NCI-H2107 treated with DMSO at 0.1 percent for 48 hours (cell line): ENCODE data around the gene C11orf65.
"Not testable (repeated sequence)": the region's sequence is repeated elsewhere in the genome, so short reads cannot be mapped to it uniquely, and the experiment has no call there.

ENCODE experiments used
- DNase-seq: peaks from one replicate; lab custom pipeline; 2025; ENCODE audit not compliant: unreplicated experiment; lab: John Stamatoyannopoulos, UW

C11orf65 gene

DNA sequence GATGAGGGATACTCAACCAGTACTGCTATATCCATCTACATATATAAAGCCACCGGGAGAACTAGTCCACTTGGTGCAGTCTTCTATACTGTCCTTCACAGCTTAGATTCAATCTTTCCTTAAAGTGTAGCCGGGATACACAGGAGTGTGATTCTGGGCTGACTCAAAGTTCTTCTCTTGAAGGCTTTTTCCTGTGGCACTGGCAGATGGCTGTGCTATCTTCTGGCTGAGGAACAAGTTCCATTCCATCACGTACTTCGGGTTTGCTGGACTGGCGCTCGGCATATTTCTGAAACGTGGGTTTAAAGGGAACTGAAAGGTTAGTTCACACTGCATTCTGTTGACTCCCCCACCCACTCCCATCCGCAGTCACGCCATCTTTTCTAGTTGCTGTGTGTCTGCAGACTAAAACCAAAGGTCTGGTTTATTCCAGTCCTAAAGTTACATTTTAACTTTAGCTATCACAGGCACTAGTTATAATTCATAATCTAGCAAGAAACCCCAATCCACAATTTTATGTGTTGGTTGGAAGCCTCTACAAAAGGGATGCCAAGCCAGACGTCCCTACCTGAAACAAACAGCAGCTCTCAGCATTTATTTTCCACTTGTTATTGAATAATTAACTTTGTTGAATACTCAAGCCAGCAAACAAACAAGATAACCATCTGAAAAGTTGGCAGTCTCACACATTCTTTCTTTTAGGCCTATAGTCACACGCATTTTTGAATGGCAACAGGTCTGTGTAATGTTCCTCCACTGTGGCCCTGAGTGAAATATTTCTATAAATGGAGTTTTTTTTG, 7.5 kb upstream of the C11orf65 start:
- no peak for DNase-seq

DNA sequence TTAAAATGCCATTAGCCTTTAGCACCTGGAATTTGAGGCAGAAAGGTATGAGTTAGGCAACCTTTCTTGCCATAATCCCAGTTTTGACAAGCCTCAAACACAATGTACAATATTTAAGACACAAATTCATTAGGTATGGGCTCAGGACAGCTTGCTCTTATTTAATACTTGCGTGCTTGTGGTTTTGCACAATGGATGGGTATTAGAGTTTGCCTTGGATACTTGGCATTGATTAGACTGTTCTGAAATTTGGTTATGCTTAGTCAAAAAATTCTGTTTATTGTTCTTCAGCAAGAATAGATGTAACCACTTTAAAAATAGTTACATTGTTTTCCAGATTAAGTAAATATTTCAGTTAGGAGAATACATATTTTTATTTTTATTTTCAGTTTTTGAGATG, 5.4 kb upstream of the C11orf65 start:
- DNase-seq, result no peak

DNA sequence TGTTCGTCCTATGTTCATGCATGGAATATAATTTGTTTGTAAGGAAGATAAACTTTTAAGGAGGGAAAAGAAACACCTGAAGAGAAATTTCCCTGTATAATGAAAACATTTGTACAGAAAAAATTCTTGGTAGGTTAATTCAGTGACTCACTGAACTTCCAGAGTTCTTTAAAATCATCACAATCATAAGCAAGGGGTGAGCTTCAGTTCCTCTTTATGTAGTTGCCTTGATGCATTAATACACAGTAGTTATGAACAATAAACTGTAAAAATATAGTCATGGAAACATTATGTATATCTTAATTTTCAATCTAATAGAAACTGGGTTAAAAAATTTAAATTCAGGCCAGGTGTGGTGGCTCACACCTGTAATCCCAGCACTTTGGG, 1.1 kb upstream of the C11orf65 start:
- no peak for DNase-seq

DNA sequence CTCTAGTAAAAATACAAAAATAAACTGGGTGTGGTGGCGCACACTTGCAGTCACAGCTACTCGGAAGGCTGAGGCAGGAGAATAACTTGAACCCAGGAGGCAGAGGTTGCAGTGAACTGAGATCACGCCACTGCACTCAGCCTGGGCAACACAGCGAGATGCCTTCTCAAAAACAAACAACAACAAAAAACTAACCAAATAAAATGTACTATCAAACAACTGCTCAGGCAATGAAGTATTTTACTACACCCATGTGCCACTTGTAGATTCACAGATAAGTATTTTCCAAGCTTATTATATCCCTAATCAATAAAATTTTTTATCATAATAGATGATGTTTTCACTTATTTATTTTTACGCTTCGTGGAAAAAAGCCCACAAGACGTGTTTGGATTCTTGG, 924 bp downstream of the C11orf65 start:
- no peak for DNase-seq

- no peak for DNase-seq
Measured at GRCh38 chr11:108453207-108453835, 14.0 kb downstream of the C11orf65 start.

DNA sequence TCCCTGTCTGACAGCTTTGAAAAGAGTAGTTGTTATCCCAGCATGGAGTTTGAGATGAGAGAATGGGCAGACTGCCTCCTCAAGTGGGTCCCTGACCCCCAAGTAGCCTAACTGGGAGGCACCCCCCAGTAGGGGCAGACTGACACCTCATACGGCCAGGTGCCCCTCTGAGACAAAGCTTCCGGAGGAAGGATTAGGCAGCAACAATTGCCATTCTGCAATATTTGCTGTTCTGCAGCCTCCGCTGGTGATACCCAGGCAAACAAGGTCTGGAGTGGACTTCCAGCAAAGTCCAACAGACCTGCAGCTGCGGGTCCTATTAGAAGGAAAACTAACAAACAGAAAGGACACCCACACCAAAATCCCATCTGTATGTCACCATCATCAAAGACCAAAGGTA, 25.9 kb downstream of the C11orf65 start:
- not testable (repeated sequence) for DNase-seq

DNA sequence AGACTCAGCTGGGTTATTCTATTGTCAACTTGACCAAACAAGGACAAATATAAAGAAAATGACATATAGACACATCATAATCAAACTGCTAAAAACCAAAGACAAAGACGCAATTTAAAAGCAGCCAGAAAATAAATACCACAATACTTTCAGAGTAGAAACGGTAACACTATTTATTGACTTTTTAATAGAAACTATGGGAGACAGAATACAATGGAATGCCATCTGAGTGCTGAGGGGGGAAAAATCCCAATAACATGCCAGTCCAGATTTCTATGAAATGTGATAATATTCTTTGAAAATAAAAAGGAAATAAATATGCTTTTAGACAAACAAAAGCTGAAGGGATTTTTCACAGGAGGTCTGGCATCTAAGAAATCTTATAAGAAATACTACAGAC, 30.7 kb downstream of the C11orf65 start:
- DNase-seq, result no peak

DNA sequence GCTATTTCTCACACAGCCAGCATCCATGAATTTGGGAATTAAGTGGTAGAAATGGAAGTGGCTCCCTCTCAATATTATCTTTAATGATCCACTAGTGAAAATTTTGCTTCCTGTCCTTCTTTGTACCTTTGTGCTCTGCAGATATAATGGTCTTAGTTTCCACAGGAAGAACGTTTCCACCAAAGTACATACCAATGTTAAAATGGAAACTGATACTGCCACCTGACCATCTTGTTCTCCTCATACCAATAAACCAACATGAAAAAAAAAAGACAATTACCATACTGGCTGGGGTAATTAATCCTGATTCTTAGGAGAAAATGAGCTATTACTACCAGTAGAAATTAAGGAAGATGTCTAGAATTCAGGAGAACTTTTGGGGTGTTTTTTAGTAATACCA, 32.3 kb downstream of the C11orf65 start:
- no peak for DNase-seq

DNA sequence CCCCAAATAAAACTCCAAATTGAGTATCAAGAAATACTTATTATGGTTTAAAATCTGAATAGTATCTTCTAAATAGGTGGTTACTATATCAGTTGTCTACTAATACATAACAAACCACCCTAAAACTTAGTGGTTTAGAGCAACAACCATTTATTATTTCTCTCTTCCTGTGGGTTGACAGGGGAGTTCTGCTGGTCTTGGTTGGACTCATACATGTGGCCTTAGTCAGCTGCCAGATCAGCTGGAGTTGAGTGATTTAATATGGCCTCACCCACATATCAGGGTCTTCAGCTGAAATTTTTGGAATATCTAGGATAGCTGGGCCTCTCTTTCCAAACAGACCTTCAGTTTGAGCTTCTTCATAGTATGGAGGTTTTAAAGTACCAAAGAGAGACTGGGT, 34.5 kb downstream of the C11orf65 start:
- DNase-seq, result no peak

DNA sequence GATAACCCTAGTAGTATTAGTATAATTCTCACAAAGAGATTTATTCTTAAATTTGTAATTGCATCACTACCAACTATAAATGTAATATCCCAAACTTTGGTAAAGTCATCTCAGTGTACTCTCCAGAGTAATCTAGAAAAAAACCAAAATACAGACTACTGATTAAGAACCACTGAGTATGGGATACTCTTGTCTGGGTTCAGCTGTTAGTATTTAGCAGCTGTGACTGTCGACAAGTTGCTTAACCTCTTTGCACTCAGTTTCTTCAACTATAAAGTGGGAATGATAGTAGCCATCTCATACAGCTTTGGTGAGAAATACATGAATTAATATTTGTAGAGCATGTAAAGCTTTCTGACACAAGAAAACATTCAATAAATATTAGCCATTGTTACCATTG, 35.3 kb downstream of the C11orf65 start:
- no peak for DNase-seq

- no peak for DNase-seq
Measured at GRCh38 chr11:108431370-108431769, 36.0 kb downstream of the C11orf65 start.

- not testable (repeated sequence) for DNase-seq
Measured at GRCh38 chr11:108417551-108417950, 49.8 kb downstream of the C11orf65 start.

GRCh38 chr11:108414958-108415357, 52.4 kb downstream of the C11orf65 start:
- no peak for DNase-seq

DNA sequence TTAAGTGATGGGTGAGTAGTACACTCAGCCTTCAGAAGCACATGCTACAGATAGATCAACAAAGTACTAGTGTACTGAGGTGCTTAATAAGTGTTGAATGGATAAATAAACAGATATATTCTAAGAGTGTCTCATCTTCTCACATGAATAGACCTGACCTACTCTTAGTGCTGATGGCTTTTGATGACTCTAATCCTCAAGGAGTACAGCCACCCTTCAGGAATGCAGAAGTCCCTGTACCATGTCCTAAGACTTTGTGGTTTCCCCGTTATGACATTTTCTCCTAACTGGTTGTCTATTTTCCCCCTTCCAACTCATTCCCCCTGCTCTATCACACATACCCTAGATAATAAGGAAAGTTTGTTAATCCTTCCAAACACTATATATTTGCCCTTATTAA, 61.6 kb downstream of the C11orf65 start:
- no peak for DNase-seq

DNA sequence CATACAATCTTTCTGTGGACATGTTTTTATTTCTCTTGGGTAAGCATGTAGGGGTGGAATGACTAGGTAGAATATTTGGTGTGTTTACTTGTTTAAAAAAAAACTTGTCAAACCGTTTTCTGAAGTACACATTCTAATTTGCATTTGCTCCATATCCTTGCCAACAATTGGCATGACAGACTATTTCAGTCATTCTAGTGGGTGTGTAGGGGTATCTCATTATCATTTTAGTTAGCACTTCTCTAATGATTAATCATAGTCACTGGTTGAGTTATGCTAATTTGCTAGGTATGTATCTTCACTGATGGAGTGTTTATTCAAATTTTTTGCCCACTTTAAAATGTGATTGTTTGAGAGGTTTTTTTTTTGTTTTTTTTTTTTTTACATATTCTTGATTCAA, 64.3 kb downstream of the C11orf65 start:
- no peak for DNase-seq

GRCh38 chr11:108402241-108402640, 65.1 kb downstream of the C11orf65 start:
- no peak for DNase-seq

GRCh38 chr11:108398439-108398838, 68.9 kb downstream of the C11orf65 start:
- no peak for DNase-seq

GRCh38 chr11:108396672-108397071, 70.7 kb downstream of the C11orf65 start:
- DNase-seq, result not testable (repeated sequence)

- DNase-seq, result no peak
Measured at GRCh38 chr11:108394744-108395284, 72.5 kb downstream of the C11orf65 start.

DNA sequence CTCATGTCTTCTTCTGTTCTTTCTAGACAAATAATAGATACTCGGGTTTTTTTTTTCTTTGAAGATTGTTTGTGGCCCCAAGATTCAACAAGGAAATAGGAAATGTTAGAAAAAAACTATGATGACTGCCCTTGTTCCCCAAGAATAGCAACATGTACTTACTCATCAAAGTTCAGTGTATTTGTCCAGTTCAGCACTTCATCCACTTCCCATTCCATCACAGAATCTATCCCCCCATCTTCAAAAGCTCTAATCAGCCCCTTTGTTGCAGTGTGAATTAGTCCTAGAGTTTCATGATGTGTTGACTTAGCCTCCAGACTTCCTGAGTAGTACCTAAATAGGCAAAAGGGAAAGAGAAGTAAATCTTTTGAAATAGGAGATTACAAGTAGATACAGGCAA, 74.3 kb downstream of the C11orf65 start:
- no peak for DNase-seq

DNA sequence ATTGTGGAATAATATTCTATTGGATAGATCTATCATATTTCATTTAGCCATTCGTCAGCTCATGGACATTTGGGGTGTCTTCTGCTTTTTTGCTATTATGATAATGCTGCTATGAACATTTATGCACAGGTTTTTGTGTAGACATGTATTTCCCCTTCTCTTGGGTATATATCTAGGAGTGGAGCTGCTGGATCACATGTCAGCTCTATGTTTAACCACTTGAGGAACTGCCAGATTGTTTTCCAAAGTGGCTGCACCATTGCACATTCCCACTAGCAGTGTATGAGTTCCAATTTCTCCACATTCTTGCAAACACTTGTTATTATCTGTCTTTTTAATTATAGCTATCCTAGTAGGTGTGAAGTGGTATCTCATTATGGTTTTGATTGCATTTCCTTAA, 75.0 kb downstream of the C11orf65 start:
- no peak for DNase-seq

- no peak for DNase-seq
Measured at GRCh38 chr11:108388576-108388975, 78.8 kb downstream of the C11orf65 start.
